ENCODE measurements around the gene DMGDH.
"Not testable (repeated sequence)": the region's sequence is repeated elsewhere in the genome, so short reads cannot be mapped to it uniquely, and the experiment has no call there.

Gene DMGDH

GRCh38 chr5:79011219-79011836 lies 58.1 kb downstream of the DMGDH start:
- no peak for DNase-seq

- no peak for DNase-seq
These were observed 61.1 kb downstream of the DMGDH start for GRCh38 chr5:79008362-79008761.

GRCh38 chr5:79007872-79008271 lies 61.6 kb downstream of the DMGDH start:
- no peak for DNase-seq

GRCh38 chr5:79005936-79006631 lies 63.4 kb downstream of the DMGDH start:
- DNase-seq: no peak

GRCh38 chr5:79005151-79005550 lies 64.3 kb downstream of the DMGDH start:
- DNase-seq: no peak

GRCh38 chr5:79002374-79002773 lies 67.1 kb downstream of the DMGDH start:
- DNase-seq: no peak

GRCh38 chr5:79001471-79001870 lies 68.0 kb downstream of the DMGDH start:
- no peak for DNase-seq

GRCh38 chr5:78997090-78997489 lies 72.4 kb downstream of the DMGDH start:
- no peak for DNase-seq

GRCh38 chr5:78995521-78996007 lies 73.9 kb downstream of the DMGDH start:
- no peak for DNase-seq

- DNase-seq: peak; percentile 19 to 24
These were observed 76.3 kb downstream of the DMGDH start for GRCh38 chr5:78993165-78993564.

- DNase-seq: no peak
These were observed 77.3 kb downstream of the DMGDH start for GRCh38 chr5:78992146-78992545.

- no peak for DNase-seq
These were observed 80.4 kb downstream of the DMGDH start for GRCh38 chr5:78989080-78989479.

- DNase-seq: peak; percentile 29 to 44
These were observed 83.7 kb downstream of the DMGDH start for GRCh38 chr5:78985725-78986223.

GRCh38 chr5:78985116-78985724 lies 84.3 kb downstream of the DMGDH start, which contains the start of gene ARSB:
TSS of gene ARSB (minus strand) at chr5:78985310. CDS start at chr5:78985248, 62 bp downstream.
- DNase-seq: peak; percentile 61 to 74

- DNase-seq: peak; percentile 59 to 76
These were observed 84.9 kb downstream of the DMGDH start for GRCh38 chr5:78984439-78985115.

- no peak for DNase-seq
These were observed 85.7 kb downstream of the DMGDH start for GRCh38 chr5:78983601-78984438.

GRCh38 chr5:78983194-78983593 lies 86.3 kb downstream of the DMGDH start:
- not testable (repeated sequence) for DNase-seq

- peak; percentile 33 to 60 for DNase-seq
These were observed 89.6 kb downstream of the DMGDH start for GRCh38 chr5:78979909-78980308.

- no peak for DNase-seq
These were observed 90.2 kb downstream of the DMGDH start for GRCh38 chr5:78979117-78979742.

- no peak for DNase-seq
These were observed 94.4 kb downstream of the DMGDH start for GRCh38 chr5:78975035-78975434.

- DNase-seq: no peak
These were observed 94.9 kb downstream of the DMGDH start for GRCh38 chr5:78974601-78975000.
